ENCODE results near the gene ATE1. TPM values are rescaled to one million over a fixed set of nuclear protein-coding genes. Genes with fewer than 3 reads are reported as not detected.

ATE1 gene
- total and polyA plus RNA-seq, 9 donors = 13.8 to 29.4 (median 20.0) TPM

DNA sequence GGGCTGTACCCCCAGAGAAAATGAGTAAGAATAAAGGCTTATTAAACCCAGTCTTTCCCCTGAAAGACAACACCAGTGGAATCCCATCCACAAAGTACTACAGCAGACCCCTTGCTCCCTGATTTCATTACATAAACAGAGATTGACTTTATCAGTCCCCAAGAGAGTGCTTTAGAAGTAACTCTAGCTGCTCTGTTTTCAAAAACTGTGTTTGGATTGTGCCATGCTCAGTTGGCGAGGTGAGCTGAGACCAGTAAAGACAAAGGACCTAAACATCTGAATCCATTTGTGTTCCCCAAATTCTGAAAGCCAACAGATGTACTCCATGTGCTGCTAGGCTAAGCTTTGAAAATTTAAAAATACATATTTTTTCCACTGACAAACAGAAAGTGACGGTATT is 127.0 kb downstream of the ATE1 start:
- Histone ChIP-seq H3K27ac (ENCODE audit: low read length) (no peak overlapping the region), H3K36me3 (ENCODE audit: control insufficient read depth, insufficient read depth, low read length) (peaks cover 3% of the 10 kb centered on the region), H3K9me3 (replicated peaks; ENCODE audit: control insufficient read depth, low read depth, low read length) (no peaks in the 10 kb centered on the region), H3K4me3 (ENCODE audit: low read length) (no peak overlapping the region), H3K4me1 (ENCODE audit: control insufficient read depth, insufficient read depth, low read length) (peaks cover 2% of the 10 kb centered on the region), H3K27me3 (ENCODE audit: control insufficient read depth, insufficient read depth, low read length) (no peaks in the 10 kb centered on the region)
- 86% methylated on average over 1 of the region's 2 CpGs for WGBS (ENCODE audit: insufficient coverage)
- peak; percentile 11 for DNase-seq

DNA sequence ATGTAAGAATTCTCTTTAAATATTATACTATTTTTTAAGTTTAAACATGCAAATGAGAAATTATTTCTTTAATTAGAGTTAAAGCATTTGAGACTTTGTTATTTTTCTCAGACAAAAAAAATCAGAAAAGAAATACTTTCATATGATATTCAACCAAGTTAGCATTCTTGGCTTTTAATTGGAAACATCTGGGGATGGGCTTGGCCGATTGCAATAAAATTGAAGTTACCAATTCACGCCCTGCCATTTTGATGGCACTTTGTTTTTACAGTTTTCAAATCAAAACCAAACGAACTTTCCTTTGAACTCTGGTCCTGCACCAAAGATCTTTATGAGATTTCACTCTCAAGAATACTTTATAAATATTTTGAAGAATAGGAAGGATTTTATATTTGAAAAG is 127.7 kb downstream of the ATE1 start:
- H3K27me3 ChIP-seq (ENCODE audit: control insufficient read depth, insufficient read depth, low read length) = no peaks in the 10 kb centered on the region
- peaks cover 3% of the 10 kb centered on the region for H3K36me3 ChIP-seq (ENCODE audit: control insufficient read depth, insufficient read depth, low read length)
- peaks cover 2% of the 10 kb centered on the region for H3K4me1 ChIP-seq (ENCODE audit: control insufficient read depth, insufficient read depth, low read length)
- DNase-seq = peak; percentile 26
- no peaks in the 10 kb centered on the region for H3K9me3 ChIP-seq (replicated peaks; ENCODE audit: control insufficient read depth, low read depth, low read length)
- no peak overlapping the region for H3K4me3 ChIP-seq (ENCODE audit: low read length)
- 17% methylated on average over 1 of the region's 3 CpGs for WGBS (ENCODE audit: insufficient coverage)
- no peak overlapping the region for H3K27ac ChIP-seq (ENCODE audit: low read length)

DNA sequence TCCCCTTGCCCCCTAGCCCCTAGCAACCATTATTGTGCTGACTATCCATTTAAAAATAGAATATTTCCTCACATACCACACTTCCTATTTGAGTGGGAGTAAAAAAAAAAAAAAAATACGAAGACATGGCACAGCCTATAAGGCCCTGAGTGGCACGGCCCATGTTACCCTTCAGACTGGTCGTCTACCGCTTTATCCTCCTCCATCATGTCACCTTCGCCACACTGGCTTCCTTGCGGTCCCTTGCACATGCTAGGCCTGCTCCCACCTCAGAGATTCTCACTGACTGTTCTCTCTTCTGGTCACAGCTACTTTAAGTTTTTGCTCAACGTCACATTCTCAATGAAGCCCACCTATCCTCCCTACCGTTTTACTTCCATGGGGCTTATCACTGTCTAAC is 130.3 kb downstream of the ATE1 start:
- WGBS (ENCODE audit: insufficient coverage) = 94% methylated on average over 5 of the region's 8 CpGs
- Histone ChIP-seq H3K9me3 (replicated peaks; ENCODE audit: control insufficient read depth, low read depth, low read length) (no peaks in the 10 kb centered on the region), H3K4me3 (ENCODE audit: low read length) (no peak overlapping the region), H3K27ac (ENCODE audit: low read length) (no peak overlapping the region), H3K4me1 (ENCODE audit: control insufficient read depth, insufficient read depth, low read length) (peaks cover 2% of the 10 kb centered on the region), H3K36me3 (ENCODE audit: control insufficient read depth, insufficient read depth, low read length) (peaks cover 3% of the 10 kb centered on the region), H3K27me3 (ENCODE audit: control insufficient read depth, insufficient read depth, low read length) (no peaks in the 10 kb centered on the region)
- DNase-seq = no peak

DNA sequence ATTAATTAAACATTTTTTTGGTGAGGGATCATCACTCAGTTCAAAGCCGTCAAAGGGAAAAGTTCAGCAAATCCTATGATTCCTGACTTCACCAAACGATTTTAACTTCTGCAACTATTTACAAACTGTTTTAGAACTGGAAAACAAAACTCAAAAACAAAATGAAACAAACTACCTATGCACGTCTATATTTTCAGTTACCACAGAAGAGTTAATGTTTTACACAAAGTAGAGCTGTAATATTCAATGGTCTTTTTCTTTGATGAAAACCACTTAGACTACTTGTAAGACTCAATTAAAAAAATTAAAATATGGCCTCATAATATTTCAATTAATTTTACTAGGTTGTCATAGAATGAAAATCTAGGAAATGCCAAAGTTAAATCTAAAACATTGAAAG is 131.5 kb downstream of the ATE1 start:
- H3K4me1 ChIP-seq (ENCODE audit: control insufficient read depth, insufficient read depth, low read length) = peaks cover 2% of the 10 kb centered on the region
- no peak for DNase-seq
- peaks cover 3% of the 10 kb centered on the region for H3K36me3 ChIP-seq (ENCODE audit: control insufficient read depth, insufficient read depth, low read length)
- no peaks in the 10 kb centered on the region for H3K9me3 ChIP-seq (replicated peaks; ENCODE audit: control insufficient read depth, low read depth, low read length)
- H3K27ac ChIP-seq (ENCODE audit: low read length) = no peak overlapping the region
- H3K4me3 ChIP-seq (ENCODE audit: low read length) = no peak overlapping the region
- no CpG with 5 or more reads among the region's 3 CpGs for WGBS (ENCODE audit: insufficient coverage)
- no peaks in the 10 kb centered on the region for H3K27me3 ChIP-seq (ENCODE audit: control insufficient read depth, insufficient read depth, low read length)

DNA sequence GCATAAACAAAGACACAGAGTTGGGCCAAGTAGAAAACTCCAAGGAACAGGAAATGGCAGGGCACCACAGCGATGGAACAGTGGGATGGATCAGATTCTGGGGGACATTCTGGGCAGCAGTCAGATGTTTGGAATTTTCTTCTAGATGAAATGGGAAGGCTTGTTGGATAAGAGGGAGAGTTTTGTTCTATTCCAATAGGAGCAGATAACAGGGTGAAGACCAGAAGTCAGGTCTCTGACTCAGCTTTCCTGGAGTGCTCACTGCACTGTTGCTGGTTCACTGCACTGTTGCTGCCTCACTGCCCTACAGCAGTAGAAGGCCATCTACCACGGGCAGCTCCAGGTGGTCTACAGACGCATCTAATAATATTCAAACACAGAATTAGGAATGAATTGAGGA is 135.6 kb downstream of the ATE1 start:
- WGBS (ENCODE audit: insufficient coverage) = 91% methylated on average over 1 of the region's 3 CpGs
- peaks cover 7% of the 10 kb centered on the region for H3K36me3 ChIP-seq (ENCODE audit: control insufficient read depth, insufficient read depth, low read length)
- H3K27me3 ChIP-seq (ENCODE audit: control insufficient read depth, insufficient read depth, low read length) = no peaks in the 10 kb centered on the region
- no peak overlapping the region for H3K4me3 ChIP-seq (ENCODE audit: low read length)
- H3K4me1 ChIP-seq (ENCODE audit: control insufficient read depth, insufficient read depth, low read length) = no peaks in the 10 kb centered on the region
- DNase-seq = no peak
- H3K9me3 ChIP-seq (replicated peaks; ENCODE audit: control insufficient read depth, low read depth, low read length) = no peaks in the 10 kb centered on the region
- H3K27ac ChIP-seq (ENCODE audit: low read length) = no peak overlapping the region

DNA sequence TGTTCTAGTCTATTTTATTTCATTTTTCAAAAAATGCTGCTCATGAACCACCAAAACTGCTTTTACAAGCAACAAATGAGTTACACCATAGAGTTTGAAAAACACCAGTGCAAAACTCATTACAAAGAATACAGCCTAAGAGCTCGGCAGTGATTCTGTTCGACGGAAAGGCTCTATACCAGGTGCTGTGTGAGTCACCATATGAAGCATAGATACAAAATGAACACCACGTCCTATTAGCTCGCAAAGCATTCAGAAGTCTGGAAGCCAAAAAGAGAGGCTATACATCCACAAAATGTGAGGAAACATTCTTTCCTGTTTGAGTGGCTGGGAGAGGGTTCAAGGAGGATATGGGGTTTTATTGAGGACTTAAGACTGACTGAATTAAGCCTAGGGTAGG is 136.1 kb downstream of the ATE1 start:
- WGBS (ENCODE audit: insufficient coverage) = 84% methylated on average over 5 of the region's 5 CpGs

DNA sequence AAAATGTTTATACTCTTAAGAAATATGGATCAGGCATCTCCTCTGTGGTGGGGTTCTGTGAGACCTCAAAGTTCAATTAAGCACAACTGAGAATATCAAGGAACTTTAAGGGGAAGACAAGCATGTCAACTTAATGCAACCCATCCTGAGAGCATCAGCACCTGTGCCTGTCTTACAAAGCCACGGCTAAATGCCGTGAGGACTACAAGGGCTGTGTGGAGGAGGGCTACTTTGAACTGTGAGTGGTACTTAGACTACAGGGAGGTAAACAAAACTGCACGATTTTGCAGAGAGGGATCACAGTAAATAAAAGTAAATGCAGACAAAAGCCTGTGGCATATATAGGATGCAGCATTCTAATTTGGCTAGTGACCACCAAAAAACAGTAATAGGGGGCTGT is 139.1 kb downstream of the ATE1 start:
- H3K4me1 ChIP-seq (ENCODE audit: control insufficient read depth, insufficient read depth, low read length) = no peaks in the 10 kb centered on the region
- H3K9me3 ChIP-seq (replicated peaks; ENCODE audit: control insufficient read depth, low read depth, low read length) = no peaks in the 10 kb centered on the region
- peaks cover 7% of the 10 kb centered on the region for H3K36me3 ChIP-seq (ENCODE audit: control insufficient read depth, insufficient read depth, low read length)
- no peak overlapping the region for H3K4me3 ChIP-seq (ENCODE audit: low read length)
- H3K27me3 ChIP-seq (ENCODE audit: control insufficient read depth, insufficient read depth, low read length) = no peaks in the 10 kb centered on the region
- no peak overlapping the region for H3K27ac ChIP-seq (ENCODE audit: low read length)
- no peak for DNase-seq
- 71% methylated on average over 3 of the region's 3 CpGs for WGBS (ENCODE audit: insufficient coverage)

More for the DNA sequence above, 136.1 kb downstream of the ATE1 start:
- H3K36me3 ChIP-seq (ENCODE audit: control insufficient read depth, insufficient read depth, low read length) = peaks cover 7% of the 10 kb centered on the region
- H3K27me3 ChIP-seq (ENCODE audit: control insufficient read depth, insufficient read depth, low read length) = no peaks in the 10 kb centered on the region
- no peak overlapping the region for H3K27ac ChIP-seq (ENCODE audit: low read length)
- no peaks in the 10 kb centered on the region for H3K9me3 ChIP-seq (replicated peaks; ENCODE audit: control insufficient read depth, low read depth, low read length)
- H3K4me1 ChIP-seq (ENCODE audit: control insufficient read depth, insufficient read depth, low read length) = no peaks in the 10 kb centered on the region
- no peak overlapping the region for H3K4me3 ChIP-seq (ENCODE audit: low read length)
- no peak for DNase-seq

DNA sequence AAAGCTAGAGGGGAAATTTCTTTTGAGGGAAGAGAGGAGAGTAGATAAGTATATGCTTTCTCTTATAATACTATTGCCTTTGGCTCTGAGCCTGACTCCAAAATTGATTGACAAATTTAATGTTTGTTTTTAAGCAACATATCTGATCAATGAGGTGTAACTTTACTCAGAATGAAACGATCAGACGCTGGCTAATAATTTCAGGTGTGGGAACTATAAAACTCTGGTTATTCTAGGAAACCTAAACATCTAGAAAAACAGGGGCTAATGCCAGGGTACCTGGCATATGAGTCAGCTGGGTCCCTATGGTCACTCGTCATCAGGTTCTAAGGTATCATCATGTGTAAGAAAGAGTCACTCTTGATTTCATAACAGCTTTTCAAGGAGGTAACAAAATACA is 139.7 kb downstream of the ATE1 start:
- Histone ChIP-seq H3K27ac (ENCODE audit: low read length) (no peak overlapping the region), H3K4me3 (ENCODE audit: low read length) (no peak overlapping the region), H3K4me1 (ENCODE audit: control insufficient read depth, insufficient read depth, low read length) (no peaks in the 10 kb centered on the region), H3K36me3 (ENCODE audit: control insufficient read depth, insufficient read depth, low read length) (peaks cover 7% of the 10 kb centered on the region), H3K9me3 (replicated peaks; ENCODE audit: control insufficient read depth, low read depth, low read length) (no peaks in the 10 kb centered on the region), H3K27me3 (ENCODE audit: control insufficient read depth, insufficient read depth, low read length) (no peaks in the 10 kb centered on the region)
- no peak for DNase-seq
- 100% methylated on average over 1 of the region's 3 CpGs for WGBS (ENCODE audit: insufficient coverage)

DNA sequence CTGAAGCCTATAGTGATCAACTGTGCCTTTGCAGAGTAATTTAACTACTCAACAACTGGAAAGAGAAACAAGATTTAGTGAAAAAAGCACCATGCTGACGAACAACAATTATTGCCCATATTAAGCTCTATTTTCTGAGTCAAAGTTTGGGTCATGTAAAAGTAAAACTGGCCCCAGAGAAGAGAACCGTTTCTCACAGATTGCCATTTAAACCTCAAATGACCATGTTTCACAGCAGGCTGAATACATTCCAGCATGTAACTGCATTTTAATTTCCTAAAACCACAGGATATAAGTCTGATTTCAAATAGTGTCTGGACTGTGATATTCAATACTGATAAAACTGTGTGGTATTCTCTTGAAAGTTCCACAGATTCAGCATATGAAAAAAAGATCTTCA is 140.7 kb downstream of the ATE1 start:
- Histone ChIP-seq H3K4me1 (ENCODE audit: control insufficient read depth, insufficient read depth, low read length) (no peaks in the 10 kb centered on the region), H3K4me3 (ENCODE audit: low read length) (no peak overlapping the region), H3K27ac (ENCODE audit: low read length) (no peak overlapping the region), H3K36me3 (ENCODE audit: control insufficient read depth, insufficient read depth, low read length) (peaks cover 7% of the 10 kb centered on the region), H3K27me3 (ENCODE audit: control insufficient read depth, insufficient read depth, low read length) (no peaks in the 10 kb centered on the region), H3K9me3 (replicated peaks; ENCODE audit: control insufficient read depth, low read depth, low read length) (no peaks in the 10 kb centered on the region)
- WGBS (ENCODE audit: insufficient coverage) = no CpG with 5 or more reads among the region's 2 CpGs
- DNase-seq = no peak

DNA sequence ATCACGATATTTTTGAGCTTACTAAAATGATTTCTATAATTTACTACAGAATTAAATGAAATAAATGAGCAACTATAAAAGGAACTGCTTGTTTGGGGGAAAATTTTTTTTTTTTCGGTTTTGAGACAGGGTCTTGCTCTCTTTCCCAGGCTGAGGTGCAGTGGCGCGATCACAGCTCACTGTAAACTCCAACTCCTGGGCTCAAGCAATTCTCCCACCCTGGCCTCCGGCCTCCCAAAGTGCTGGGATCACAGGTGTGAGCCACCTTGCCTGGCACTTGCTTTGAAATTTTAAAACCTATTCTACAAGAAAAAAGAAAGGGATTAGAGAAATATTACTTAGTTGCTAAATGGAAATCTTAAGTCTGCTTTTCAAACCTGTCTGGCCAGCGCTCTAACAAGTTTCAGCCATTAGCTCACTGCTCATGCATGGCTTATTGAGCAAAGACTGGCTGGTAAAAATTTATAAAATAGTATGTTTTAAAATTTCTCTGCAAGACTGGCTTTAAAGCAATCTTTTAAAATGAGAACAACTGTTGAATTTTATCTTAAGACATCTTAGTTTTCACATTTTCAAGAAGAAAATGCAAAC is 144.0 kb downstream of the ATE1 start:
- H3K27ac ChIP-seq (ENCODE audit: low read length) = no peak overlapping the region
- WGBS (ENCODE audit: insufficient coverage) = 58% methylated on average over 2 of the region's 6 CpGs
- no peaks in the 10 kb centered on the region for H3K9me3 ChIP-seq (replicated peaks; ENCODE audit: control insufficient read depth, low read depth, low read length)
- no peaks in the 10 kb centered on the region for H3K36me3 ChIP-seq (ENCODE audit: control insufficient read depth, insufficient read depth, low read length)
- no peak overlapping the region for H3K4me3 ChIP-seq (ENCODE audit: low read length)
- no peaks in the 10 kb centered on the region for H3K4me1 ChIP-seq (ENCODE audit: control insufficient read depth, insufficient read depth, low read length)
- H3K27me3 ChIP-seq (ENCODE audit: control insufficient read depth, insufficient read depth, low read length) = no peaks in the 10 kb centered on the region
- DNase-seq = no peak

DNA sequence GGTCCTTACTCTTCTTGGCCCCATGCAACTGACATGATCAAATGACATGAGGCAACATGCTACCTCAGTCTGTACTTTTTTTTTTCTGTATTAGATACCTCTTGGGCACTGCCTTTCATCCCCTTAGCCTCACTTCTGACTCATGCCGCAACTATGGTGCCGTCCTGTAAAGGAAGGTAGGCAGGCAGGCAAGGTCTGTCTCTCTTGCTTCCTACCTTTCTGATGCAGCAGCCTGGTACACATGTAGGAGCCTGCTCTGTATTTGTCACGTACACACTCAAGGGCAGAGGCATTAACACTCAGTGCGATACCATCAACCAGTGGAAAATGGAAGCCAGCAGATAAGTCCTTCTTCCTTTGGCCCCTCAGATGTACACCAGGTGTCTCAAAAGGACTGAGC is 146.7 kb downstream of the ATE1 start:
- no peaks in the 10 kb centered on the region for H3K9me3 ChIP-seq (replicated peaks; ENCODE audit: control insufficient read depth, low read depth, low read length)
- no peak overlapping the region for H3K4me3 ChIP-seq (ENCODE audit: low read length)
- DNase-seq = no peak
- no peak overlapping the region for H3K27ac ChIP-seq (ENCODE audit: low read length)
- H3K4me1 ChIP-seq (ENCODE audit: control insufficient read depth, insufficient read depth, low read length) = no peaks in the 10 kb centered on the region
- no peaks in the 10 kb centered on the region for H3K36me3 ChIP-seq (ENCODE audit: control insufficient read depth, insufficient read depth, low read length)
- 95% methylated on average over 4 of the region's 4 CpGs for whole genome bisulfite sequencing (ENCODE audit: insufficient coverage)
- H3K27me3 ChIP-seq (ENCODE audit: control insufficient read depth, insufficient read depth, low read length) = no peaks in the 10 kb centered on the region

Measured in muscle of leg (tissue), 11 donors.